Measurements from ENCODE around the gene OR2A12. TPM values are rescaled to one million over a fixed set of nuclear protein-coding genes. Genes with fewer than 3 reads are reported as not detected.
"Not testable (repeated sequence)": the region's sequence is repeated elsewhere in the genome, so short reads cannot be mapped to it uniquely, and the experiment has no call there.

OR2A12 gene
- total RNA-seq, 1 donor from 2014 or later, result not detected

DNA sequence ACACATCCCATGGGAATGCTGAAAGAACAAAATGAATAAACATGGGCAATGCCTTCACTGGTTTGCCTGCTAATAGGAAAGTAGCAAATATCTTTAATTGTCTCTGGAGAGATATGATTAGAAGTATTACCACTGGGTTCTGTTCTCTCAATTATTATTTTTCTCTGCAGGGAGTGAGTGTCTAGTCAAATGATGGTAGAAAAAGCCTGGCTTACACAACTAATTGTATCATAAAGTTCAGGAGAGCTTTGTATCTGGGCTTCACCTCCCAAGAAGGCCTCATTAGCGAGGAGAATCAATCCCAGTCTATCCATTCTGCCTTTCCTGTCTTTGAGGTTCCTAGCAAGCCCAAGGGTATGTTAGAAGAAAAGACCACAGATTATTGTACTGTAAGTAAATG lies 36.8 kb downstream of the OR2A12 start, which contains the start of gene OR2A14:
TSS of gene OR2A14 (plus strand) at position 301 of the 400 bp plus-strand sequence. CDS start 5,937 bp downstream, outside the sequence.
- no peak for DNase-seq

DNA sequence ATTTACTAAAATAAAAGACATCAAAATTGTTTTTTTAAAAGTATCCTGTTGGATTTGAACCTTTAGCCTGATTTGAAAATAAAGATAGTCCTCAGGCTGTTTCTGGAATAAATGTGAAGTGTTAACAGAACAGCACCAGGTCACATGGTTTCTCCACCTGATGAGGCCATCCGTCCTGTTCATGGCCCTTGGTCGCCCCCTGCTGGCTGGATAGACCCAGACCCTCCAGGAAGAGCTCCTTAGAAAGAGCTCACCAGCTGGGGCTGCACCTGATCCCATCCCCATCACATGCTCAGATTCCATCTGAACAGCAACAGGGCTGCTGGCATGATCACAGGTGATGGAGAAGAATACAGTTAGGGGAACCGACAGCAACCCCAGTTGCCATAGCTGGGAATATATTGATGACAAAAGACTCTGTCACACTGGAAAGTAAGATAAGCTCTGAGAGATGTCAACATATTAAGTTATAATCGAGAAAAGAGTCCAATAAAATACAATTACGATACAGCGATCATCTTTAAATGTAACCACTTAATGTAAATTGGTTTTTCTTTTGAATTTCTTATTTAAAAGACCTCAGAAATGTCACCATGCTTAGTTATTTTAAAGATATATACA lies 41.7 kb downstream of the OR2A12 start:
- DNase-seq, result peak; percentile 86

DNA sequence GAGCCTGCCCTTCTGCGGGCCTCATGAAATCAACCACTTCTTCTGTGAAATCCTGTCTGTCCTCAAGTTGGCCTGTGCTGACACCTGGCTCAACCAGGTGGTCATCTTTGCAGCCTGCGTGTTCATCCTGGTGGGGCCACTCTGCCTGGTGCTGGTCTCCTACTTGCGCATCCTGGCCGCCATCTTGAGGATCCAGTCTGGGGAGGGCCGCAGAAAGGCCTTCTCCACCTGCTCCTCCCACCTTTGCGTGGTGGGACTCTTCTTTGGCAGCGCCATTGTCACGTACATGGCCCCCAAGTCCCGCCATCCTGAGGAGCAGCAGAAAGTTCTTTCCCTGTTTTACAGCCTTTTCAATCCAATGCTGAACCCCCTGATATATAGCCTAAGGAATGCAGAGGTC lies 43.5 kb downstream of the OR2A12 start:
- not testable (repeated sequence) for DNase-seq

DNA sequence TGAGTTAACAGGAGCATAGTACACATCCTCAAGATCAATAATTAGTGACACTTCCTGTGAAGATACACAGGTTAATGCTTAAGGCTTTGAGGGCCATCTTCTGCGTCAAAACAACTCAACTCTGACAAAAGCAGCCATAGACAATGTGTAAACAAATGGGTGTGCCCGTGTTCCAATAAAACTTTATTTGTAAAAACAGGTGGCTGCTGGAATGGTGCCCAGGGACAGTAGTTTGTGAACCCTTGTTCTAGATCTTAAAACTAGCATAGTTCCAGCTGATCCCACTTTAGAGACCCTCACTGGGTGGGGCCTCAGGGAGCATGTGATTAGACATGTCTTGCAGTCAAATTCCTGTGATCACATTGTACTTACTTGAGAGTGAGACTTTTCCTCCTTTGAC lies 44.7 kb downstream of the OR2A12 start:
- no peak for DNase-seq

DNA sequence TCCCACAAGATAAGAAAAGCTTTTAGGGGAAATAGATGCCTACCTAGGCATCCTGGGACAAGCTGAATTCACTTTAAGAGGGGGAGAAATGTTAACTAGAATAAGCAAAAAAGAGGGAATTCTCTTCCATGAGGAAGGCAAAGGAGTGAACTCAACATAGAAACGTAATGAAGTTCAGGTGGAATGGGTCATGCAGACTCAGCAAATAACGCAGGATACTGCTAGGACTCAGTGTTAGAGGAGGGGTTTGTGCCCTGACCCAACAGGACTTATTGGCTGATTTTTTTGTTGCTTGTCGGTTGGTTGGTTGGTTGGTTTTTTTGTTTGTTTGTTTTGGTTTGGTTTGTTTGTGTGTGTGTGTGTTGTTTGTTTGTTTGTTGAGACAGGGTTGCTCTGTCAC lies 46.2 kb downstream of the OR2A12 start:
- no peak for DNase-seq

DNA sequence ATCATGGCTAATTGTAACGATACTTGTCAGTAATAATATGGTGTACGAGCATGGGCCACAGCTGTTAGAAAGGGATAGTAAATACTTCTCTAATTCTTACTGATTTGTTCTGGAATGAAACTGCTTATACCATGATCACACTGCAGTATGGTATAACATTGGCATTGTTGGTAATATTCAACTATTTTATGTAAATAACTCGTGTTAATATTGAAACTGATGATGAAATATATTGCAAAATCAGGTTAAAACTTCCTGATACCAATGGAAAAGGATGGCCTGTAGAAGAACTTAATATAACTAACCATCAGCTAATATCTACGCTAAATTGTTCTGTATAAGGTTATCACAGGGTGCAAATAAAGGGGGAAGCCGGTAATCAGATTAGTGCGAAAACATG lies 47.2 kb downstream of the OR2A12 start:
- DNase-seq, result no peak

DNA sequence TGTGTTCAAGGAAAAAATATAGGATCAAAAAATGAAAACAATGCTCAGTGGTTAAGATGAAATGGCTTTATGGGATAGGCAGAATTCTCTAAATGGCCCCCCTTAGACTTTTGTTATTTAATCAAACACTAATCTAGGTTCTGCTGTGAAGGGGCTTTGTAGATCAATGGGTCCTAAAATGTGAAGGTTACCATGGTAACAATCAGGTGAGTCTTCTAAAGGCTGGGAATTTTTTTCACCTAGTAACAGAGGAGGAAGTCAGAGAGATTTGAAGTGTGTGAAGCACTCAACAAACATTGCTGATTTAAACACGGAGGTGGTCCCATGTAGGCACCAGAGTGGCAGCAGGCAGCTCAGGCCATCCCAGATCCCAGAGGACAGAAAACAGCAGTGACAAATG lies 48.0 kb downstream of the OR2A12 start:
- no peak for DNase-seq

DNA sequence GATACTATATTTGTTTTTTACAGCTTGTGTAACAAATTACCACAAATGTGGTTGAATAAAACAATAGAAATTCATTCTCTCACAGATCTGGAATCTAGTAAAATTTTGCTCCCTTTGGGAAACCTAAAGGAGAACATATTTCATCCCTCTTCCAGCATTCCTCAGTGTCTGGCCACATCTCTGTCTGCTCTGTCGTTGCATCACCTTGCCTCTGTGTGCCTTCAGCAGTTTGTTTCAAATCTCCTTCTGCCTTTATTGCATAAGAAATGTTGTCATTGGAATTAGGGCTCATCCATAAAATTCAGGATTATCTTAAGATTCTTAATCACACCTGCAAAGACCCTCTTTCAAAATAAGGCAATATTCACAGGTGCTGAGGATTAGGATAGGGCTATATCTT lies 51.4 kb downstream of the OR2A12 start:
- no peak for DNase-seq

DNA sequence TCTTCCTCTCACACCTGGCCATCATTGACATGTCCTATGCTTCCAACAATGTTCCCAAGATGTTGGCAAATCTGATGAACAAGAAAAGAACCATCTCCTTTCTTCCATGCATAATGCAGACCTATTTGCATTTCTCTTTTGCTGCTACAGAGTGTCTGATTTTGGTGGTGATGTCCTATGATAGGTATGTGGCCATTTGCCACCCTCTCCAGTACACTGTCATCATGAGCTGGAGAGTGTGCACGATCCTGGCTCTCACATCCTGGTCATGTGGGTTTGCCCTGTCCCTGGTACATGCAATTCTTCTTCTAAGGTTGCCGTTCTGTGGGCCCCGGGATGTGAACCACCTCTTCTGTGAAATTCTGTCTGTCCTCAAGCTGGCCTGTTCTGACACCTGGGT lies 56.1 kb downstream of the OR2A12 start:
- DNase-seq, result no peak

DNA sequence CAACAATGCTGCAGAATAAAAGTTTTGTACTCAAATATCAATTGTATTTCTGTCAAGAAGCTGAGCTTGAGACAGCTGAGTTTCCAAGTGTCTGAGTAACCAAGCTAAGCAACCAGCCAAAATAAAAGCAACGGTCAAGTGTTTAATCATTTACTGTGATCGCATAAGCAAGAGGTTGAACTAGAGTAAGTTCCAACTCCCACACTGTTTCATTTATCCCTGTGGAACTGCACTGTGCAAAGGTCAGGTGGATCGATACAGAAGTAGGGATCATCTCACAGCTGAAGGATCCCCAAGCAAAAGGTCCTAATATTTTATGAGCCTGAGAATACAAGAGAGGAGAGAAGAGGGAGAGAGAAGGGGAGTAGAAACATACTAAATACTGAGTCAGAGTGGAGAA lies 58.3 kb downstream of the OR2A12 start:
- no peak for DNase-seq

DNA sequence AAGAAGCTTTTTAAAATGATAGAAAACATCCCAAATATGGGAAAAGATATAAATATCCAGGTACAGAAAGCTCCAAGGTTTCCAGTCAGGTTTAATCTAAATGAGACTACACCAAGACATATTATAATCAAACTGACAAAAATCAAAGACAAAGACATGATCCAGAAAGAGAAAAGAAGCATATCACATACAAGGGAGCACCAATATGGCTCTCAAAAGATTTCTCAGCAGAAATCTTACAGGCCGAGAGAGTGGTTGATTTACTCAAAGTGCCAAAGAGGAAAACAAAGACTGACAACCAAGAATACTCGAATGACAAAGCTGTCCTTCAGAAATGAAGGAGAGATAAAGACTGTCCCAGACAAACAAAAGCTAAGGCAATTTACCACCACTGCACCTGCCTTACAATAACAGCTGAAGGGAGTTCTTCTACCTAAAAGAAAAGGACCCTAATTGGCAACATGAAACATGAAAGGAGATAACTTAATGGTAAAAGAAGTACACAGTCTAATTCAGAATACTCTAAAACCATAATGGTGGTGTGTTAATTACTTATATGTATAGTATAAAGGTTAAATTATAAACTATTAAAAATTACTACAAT lies 62.2 kb downstream of the OR2A12 start:
- DNase-seq, result no peak

Small RNA genes lying within 50 kb of the gene (small RNA-seq; reads per million reads assigned to genes)
- not detected for gene OR2A41P (ENCODE audit: low replicate concordance)

Other genes with a start within 250 kb of the OR2A12 start
- 296 TPM for gene TCAF1, start 184.1 kb upstream of the OR2A12 start, total RNA-seq
- not detected for gene OR2F2, start 151.0 kb upstream of the OR2A12 start, total RNA-seq
- gene OR2F1, start 131.4 kb upstream of the OR2A12 start, total RNA-seq, result not detected
- gene OR6B1, start 86.0 kb upstream of the OR2A12 start, total RNA-seq, result not detected
- gene OR2A5, start 37.3 kb upstream of the OR2A12 start, total RNA-seq, result not detected
- not detected for gene OR2A25, start 16.5 kb upstream of the OR2A12 start, total RNA-seq
- gene OR2A2, start 23.3 kb downstream of the OR2A12 start, total RNA-seq, result not detected
- not detected for gene OR2A14, start 36.9 kb downstream of the OR2A12 start, total RNA-seq
- 4.7 TPM for gene CTAGE4, start 97.2 kb downstream of the OR2A12 start, total RNA-seq
- gene ARHGEF35, start 109.6 kb downstream of the OR2A12 start, total RNA-seq, result 4.2 TPM
- not detected for gene OR2A42, start 153.3 kb downstream of the OR2A12 start, total RNA-seq
- 8.6 TPM for gene OR2A7, start 178.5 kb downstream of the OR2A12 start, total RNA-seq
- 0.51 TPM for gene CTAGE8, start 183.0 kb downstream of the OR2A12 start, total RNA-seq
- 0.10 TPM for gene OR2A1, start 226.1 kb downstream of the OR2A12 start, total RNA-seq

Measured in tongue (tissue), 3 donors.